HG03354 (cell line): Measurements from ENCODE around the gene ACAP3.

Source experiments
- ATAC-seq: cut with Tn5 transposase; IDR thresholded peaks from one replicate; pipeline ENCODE4 v1.9.1; 2021; ENCODE audit warnings: mild to moderate bottlenecking; ENCODE audit not compliant: unreplicated experiment, poor library complexity, severe bottlenecking

ACAP3 gene

GRCh38 chr1:1291023-1291528 is 16.7 kb downstream of the ACAP3 start:
- no peak for ATAC-seq

- no peak for ATAC-seq
These were observed 17.4 kb downstream of the ACAP3 start for GRCh38 chr1:1290238-1290731.

GRCh38 chr1:1287288-1288110 is 20.2 kb downstream of the ACAP3 start:
- ATAC-seq, result no peak

- no peak for ATAC-seq
These were observed 21.1 kb downstream of the ACAP3 start for GRCh38 chr1:1286313-1287261.

- ATAC-seq, result no peak
These were observed 22.0 kb downstream of the ACAP3 start for GRCh38 chr1:1285611-1286311.

- ATAC-seq, result no peak
These were observed 22.6 kb downstream of the ACAP3 start for GRCh38 chr1:1285102-1285571.

- no peak for ATAC-seq
These were observed 23.3 kb downstream of the ACAP3 start for GRCh38 chr1:1284221-1285101.

GRCh38 chr1:1283821-1284220 is 23.9 kb downstream of the ACAP3 start:
- ATAC-seq, result no peak

- no peak for ATAC-seq
These were observed 24.7 kb downstream of the ACAP3 start for GRCh38 chr1:1282998-1283397.

GRCh38 chr1:1281533-1282321 is 26.0 kb downstream of the ACAP3 start:
- ATAC-seq, result no peak

GRCh38 chr1:1280782-1281481 is 26.8 kb downstream of the ACAP3 start:
- ATAC-seq, result no peak

- ATAC-seq, result no peak
These were observed 28.7 kb downstream of the ACAP3 start for GRCh38 chr1:1279028-1279427.

- no peak for ATAC-seq
These were observed 29.1 kb downstream of the ACAP3 start for GRCh38 chr1:1278620-1279019.

GRCh38 chr1:1275836-1276235 is 31.9 kb downstream of the ACAP3 start:
- no peak for ATAC-seq

GRCh38 chr1:1274931-1275431 is 32.7 kb downstream of the ACAP3 start:
- no peak for ATAC-seq

- no peak for ATAC-seq
These were observed 33.3 kb downstream of the ACAP3 start for GRCh38 chr1:1274299-1274930.
